ENCODE results near the gene MVD.

GRCh38 chr16:88619859-88620815, 42.8 kb downstream of the MVD start:
- TF ChIP-seq CTCF (IDR thresholded peaks at IDR 0.05) (no peak), POLR2A (IDR thresholded peaks at IDR 0.05) (no peak)

All from right lobe of liver (tissue), 4 donors.